Embryonic facial prominence (tissue), 1 donor: ENCODE data around the gene MYO1C.

Experiments
- DNase-seq: peaks from one replicate; pipeline ENCODE4 v3.0.0-alpha.2; 2016; ENCODE audit errors: extremely low spot score

MYO1C gene

DNA sequence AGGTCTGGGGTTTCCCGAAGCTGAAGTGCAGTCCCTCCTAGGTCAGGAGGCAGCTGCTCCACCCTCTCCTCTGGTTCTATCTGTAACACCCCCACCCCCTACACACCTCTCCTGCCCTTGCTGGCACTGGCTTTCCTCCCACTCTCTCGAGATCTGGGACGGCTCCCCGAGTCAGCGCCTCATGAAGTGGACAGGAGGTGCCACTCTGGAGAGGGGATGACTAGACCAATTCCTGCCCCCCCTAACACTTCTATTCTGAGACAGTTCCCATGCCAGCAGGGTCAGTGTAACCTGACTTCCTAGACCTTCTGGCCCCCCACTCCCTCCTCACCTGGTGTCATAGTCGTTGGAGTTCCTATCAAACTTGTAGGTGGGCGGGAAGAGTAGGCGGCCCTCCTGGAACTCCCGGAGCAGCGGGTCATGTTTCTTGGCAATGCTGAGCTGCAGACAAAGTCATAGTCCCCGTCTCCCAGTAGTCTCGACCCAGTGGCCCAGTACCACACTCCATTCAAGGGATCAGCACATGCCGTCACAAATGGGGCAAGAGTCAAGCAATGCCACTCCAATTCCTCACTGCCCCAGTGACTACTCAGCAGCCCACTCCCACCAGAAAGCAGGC lies 14.3 kb upstream of the MYO1C start:
- DNase-seq, result no peak

DNA sequence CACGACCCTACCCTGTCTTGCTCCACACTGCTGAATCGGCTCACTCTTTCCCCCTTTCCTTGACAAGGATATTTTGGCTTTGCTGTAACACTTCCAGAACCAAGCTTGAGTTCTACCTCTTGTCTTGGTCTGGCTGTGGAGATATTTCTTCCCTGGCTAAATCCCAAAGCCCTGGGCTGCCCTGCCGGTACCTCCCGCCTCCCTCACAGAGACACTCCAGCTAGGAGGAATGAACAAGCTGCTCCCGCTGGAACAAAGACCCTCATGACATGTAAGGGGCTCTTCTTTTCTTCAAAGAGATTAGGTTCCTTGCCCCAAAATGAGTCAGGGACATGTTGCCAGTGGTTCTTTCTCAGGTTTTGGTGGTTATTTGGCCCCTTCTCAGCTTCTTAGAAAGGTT lies 13.1 kb upstream of the MYO1C start:
- no peak for DNase-seq

DNA sequence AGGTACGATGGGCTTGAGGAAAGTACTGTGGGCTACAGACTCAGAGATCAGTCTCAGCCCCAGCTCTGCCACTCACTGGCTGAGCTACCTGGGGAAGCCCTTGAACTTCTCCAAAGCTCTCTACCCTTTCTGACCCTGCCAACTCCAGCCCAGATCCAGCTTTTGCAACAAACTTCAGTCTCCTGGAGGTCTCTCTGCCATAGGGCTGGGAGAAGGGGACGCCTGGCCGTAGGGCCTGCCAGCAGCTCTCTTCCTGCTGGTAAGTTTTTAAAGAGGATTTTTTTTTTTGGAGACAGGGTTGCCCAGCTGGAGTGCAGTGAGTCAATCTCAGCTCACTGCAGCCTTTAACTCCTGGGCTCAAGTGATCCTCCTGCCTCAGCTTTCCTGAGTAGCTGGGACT lies 12.4 kb upstream of the MYO1C start:
- DNase-seq, result no peak

DNA sequence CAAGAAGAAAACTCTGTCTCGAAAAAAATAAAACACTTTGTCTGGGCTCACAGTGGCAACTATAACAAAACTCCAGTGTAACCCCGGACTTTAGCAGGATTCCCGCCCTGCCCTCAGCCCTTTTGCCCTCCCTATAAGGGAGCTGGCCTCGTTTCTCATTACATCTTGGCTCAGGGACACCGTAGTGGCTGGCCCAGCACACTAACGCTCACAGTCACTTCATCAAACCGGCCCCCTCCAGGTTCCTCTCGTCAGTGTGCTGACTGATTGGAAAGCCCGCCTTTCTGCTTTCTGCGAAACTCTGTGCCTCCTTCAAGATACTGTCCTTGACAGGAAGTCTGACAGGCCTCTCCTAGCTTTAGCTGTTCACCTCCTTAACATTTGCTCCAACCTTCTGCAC lies 11.2 kb upstream of the MYO1C start:
- no peak for DNase-seq

DNA sequence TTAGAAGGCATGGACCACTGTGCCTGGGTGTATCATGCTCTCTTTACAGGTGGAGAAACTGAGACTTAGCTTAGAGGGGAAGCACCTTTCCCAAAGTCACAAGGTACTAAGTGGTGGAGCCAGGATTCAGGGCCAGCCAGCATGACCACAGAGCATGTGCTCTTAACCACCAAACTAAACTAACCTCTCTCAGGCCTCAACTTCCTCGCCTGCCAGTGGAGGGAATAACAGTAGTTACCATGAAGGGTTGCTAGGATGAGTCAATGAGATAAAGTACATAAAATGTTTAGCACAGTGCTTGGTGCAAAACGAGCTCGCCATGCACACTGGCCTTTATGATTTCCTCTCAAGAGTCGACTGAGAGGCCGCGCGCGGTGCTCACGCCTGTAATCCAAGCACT lies 6.4 kb upstream of the MYO1C start:
- DNase-seq, result no peak

DNA sequence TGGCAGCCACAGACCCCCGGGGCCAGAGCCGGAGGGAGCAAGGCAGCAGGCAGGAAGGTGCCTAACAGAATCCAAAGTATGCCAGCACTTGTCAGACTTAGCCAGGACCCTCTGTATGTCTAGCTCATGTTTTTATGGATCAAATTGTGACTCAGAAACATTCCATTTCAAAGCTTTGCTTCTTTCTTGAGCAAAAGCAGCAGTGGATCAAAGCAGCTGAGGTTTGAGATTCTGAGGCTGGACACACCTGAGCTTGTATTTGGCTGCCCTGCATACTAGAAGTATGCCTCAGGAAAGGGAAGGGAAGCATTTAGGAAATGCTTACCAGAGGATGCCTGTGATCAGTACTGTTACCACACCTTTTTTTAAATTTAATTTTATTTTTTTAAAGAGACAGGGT lies 5.7 kb upstream of the MYO1C start:
- DNase-seq, result no peak

DNA sequence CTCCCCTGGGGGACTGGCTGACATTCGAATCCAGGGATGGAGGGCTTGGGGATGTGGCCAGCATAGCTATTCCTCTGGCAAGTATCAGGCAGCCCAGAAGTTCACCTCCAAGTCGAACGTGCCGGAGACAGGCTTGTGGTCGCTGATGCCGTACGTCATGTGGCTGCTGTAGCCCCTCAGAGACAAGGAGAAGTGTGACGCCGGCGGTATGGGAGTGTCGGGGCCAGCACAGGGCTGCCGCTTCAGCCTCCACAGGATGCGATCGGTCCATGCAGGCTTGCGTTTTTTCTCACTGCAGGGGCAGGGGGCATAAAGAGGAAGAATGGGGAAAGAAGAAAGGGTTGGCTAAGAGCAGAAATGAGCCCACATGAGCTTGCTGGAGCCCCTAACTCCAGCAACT lies 5.3 kb upstream of the MYO1C start:
- no peak for DNase-seq

DNA sequence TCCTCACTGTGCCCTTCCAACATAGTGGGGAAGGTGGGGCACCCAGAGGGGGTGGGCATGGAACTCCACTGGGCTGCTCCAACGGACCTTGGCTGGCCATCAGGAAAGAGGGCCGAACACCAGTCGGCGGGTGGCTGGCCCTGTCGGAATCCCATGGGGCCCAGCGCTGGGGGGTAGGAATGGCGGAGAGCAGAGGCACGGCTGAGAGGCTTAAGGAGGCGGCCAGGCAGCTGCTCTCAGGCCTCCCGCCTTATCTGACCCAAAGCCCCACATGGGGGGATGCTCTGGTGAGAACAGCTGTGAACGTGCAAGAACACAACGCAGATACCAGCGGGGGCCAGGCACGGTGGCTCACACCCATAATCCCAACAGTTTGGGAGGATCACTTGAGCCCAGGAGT lies 4.4 kb upstream of the MYO1C start:
- no peak for DNase-seq

DNA sequence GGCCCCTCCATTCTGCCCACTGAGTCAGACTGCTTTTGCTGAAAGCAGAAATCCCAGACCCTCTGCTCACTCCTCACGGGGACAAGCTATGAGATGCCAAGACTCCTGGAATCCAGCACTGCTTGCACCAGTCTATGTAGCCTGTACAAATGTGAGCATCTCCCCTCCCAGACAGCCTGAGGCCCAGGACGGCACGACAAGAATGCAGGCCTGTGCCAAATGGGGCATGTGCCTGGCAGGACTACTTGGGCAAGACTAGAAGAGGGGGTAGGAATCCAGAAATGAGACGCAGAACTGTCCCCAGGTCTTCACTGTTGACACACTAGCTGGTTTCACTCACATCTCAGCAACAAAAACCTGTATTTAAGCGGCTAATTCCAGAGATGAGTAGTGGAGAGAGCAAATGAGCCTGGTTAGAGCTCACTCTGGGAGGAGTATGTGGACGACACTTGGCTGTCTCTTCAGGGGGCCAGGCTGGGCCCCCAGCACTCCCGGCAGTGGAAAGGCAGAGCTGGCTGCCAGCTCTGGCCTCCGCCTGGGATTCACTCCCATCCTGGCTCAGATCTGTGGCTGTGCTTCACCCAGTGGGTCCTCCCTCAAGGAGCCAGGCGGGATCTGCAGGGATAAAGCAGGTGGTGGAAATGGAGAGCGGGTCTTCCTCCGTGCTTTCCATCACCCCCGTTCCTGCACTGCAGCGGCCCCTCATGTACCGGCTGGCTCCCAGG lies 2.9 kb upstream of the MYO1C start:
- DNase-seq, result no peak

DNA sequence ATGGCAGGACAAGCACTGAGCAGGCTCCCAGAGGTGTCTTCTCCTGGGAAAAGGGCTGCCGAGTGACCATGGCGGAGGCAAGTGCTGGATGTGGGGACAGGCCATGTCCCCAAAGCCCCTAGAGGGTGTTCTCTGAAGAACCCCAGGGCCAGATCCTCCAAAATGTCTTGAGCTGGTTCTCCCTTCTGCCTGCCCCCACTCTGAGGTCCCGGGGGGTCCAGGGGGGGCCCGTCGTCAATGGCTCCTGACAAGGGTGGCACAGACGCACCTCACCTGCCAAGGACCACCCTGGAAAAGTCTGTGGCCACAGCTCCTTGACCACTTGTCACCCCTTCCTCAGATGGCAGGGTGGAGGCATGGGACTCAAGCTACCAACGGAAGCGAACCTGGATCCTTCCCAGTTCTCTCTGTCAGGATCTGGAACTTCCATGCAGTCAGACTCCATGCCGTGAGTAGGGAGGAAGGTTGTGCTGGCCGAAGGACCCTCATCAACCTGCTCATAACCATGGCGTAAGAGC lies 2.3 kb upstream of the MYO1C start:
- no peak for DNase-seq

DNA sequence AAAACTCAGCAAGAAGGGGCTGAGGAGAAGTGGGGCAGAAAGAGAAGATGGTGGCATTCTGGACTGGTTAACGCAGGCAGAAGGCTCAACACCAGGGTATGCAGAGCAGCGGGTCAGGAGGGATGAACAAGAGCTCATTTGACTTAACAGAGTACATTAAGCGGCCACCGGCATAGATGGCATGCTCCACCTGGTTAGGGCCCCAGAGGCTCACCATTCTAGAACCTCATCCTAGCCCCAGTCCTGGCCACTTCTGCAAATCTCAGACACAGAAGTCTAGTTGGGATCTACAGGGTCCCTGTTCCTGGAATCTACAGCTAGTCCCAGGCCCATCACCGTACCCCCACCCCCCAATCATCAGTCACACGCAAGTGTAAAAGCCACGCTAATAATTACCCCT lies 1.7 kb upstream of the MYO1C start:
- no peak for DNase-seq

DNA sequence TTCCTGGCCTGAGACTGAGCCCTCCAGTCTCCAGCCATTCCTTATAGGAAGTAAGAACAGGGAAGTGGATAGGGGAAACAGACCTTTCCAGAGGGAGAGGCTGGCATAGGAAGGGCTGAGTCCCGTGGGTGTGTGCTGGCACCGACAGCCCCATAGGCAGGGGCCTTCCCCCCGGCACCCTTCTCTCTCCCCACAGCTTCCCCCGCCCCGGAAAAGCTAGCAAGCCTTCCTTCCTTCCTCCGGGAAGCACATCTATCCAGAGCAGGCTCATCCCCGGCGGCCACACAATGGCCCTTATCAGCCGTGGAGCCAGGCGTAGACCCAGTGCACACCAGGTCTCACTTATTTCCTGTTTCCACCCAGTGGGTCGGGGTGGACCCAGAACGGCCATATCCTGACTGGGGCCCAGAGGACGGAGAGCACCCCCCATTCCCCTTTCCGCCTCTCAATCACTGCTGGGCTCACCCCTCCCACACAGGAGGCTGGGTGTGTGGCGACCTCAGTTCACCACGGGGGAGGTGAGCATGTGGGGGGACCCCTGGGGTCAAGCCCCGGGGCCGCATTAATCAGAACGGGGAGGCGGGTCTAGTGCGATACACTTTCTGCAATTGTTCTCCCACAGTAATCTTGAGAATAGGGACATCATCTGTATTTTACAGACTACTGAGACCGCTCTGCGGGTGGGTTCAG lies 950 bp upstream of the MYO1C start:
- no peak for DNase-seq

DNA sequence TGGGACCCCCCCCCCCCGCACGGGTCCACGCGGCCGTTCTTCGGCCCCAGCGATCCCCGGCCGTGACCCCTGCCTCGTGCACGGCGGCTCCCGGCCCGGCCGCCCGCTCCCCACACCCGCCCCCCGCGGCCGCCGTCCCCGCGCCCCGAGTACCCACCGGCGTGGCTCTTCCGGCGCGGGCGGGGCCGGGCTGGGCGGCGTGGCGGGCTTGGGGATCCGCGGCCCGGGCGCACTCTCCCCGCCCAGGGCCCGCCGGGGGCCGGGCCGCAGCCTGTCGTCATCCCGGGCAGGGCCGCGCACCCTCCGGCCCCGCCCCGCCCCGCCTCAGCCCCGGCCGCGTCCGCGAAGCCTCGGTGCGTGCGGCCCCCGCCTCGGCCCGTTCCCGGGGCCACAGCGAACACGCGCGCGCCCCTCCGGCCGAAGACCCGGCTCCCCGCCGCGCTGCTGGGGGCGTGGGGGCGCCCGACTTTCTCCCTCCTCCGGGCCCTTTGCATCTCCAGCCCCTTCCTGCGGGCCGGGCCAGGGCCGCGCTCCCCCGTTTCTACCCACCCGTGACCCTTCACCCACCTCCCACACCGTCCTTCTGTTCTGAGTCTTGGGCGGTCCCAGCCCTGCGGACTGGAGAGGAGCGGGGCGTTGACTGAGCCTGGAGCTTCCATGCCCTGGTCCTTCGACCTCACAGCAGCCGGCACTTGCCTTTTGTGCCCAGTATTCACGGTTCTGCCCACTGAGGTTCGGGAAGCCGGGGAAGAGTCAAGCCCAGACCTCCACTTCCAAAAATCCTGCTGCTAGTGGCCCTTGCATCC lies 840 bp downstream of the MYO1C start:
- DNase-seq, result no peak

DNA sequence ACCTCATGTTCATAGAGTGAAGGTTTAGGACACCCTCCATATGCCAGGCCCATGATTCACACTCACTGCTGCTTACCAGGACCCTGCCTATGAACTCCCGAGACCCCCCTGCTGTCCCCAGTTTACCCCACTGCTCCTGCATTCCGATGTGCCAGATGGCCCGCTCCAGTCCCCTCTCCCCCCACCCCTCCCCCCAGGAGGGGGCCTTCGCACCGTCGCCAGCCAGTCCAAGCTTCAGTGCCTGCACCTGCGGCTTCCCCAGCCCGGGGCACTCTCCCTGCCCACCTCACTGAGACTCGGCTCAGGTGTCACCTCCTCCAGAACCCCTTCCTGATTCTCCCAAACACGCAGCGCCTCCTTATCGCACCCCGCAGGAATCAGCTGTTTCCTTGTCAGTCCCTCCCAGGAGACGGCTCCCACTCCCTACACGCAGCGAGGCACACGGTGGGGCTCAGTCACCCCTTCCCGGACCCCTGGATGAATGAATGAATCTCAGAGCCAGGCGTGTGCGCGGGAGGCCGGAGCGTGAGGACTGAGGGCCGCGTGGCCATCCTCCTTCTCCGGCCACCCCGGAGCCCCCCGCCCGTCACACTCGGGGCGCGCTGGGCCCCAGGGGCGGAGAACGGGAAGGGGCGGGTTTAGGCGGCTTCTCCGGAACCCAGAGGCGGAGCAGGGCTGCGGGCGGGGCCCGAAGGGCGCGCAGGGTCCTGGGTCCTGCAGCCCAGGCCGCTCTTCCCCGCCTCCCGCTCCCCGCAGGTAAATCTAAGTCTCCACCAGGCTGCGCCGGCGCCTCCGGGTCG lies 1.6 kb downstream of the MYO1C start:
- no peak for DNase-seq

DNA sequence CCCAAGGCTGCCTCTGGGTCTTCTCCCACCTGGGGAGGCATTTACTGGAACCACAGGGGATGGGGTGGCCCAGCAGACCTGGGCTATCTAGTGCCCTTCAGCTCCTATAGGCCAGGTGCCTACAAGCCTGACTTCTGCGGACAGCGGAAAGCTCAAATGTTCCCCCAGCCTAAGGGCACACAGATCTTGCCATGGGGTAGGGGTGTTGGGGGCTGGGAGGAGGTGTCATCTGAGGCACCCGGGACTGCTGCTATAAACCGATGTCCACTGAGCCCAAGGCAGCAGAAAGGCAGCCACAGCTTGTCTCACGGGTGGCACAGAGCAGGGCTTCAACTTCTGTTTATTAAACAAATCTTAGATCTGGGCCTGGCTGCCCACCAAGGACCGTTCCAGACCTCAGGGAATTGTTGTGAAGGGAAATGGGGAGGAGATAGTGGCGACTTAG lies 3.6 kb downstream of the MYO1C start:
- no peak for DNase-seq

DNA sequence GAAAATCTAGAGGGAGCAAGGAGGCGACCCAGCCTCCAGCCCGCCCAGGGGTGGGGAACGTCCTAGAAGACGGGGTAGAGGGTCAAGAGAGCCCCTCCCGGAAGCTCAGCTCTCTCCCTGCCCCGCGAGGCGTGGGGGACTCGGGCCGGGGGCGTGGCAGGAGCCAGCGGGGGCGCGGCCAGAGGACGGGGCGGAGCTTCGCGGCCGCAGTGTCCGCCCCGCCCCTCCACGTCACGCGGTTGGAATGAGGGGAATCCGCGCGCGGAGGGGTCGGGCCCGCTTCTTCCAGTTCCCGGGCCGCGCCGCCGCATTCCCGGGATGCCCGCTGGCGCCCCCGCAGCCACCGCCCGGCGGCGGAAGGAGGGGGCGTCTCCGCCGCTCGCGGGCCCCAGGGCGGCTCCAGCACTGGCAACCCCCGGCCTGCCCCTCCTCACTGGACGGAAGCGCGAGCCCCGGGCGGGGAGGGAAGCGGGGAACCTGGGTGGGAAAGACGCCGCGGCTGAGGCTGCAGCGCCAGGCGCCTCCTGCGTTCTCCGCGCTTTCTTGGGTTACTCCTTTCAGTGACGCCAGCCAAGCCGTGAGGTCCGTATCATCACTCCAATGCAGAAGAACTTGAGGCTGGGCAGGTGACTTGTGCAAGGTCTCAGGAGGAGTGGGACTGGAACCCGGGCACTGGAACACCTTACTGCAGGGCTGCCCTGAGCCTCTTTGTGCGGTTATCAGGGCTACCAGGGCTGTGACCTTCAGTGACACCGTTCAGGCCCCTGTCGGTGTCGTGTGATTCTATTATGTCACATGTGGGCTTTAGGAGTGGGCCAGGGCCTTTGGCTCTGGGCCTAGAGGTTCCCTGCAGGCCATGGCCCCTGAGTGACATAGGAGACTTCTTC lies 4.3 kb downstream of the MYO1C start:
- DNase-seq, result peak; percentile 83

DNA sequence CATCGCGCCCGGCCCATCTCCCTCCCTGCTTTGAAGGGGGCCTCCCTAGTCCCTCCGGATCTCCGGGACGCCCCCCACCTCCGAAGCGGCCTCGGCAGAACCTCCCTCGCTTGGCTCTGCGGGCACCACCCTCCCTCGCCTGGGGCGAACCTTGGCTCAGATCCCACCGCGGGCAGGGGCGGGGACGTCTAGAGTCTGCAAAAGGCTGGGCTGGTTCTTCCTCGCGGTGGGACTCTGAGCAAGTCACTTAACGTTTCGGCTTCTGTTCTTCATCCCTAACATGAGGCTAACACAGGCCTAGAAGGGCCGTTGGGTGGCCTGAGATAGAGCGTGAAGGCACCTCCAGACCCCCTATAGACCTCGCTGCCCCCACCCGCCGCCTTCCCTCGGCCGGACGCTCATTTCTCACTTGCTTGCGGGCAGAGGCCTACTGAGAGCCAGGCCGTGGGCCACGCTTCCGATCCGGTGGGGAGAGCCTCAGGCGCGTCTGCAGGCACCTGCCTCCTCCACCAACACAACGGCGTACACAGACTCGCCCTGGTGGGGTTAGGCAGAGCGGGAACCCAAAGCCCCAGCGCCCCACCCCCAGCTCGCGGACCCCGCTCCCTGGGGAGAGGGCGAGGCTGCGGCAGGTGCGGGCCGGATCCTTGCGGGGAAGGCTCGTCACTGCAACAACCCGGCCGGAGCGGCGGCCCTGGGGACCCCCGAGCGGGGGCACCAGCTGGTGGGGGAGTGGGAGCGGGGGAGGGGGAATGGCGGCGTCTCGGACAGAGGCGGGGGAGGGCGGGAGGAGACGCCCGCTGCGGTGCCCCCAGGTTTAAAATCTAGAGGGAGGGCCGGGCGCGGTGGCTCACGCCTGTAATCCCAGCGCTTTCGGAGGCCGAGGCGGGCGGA lies 5.4 kb downstream of the MYO1C start:
- DNase-seq, result peak; percentile 43

DNA sequence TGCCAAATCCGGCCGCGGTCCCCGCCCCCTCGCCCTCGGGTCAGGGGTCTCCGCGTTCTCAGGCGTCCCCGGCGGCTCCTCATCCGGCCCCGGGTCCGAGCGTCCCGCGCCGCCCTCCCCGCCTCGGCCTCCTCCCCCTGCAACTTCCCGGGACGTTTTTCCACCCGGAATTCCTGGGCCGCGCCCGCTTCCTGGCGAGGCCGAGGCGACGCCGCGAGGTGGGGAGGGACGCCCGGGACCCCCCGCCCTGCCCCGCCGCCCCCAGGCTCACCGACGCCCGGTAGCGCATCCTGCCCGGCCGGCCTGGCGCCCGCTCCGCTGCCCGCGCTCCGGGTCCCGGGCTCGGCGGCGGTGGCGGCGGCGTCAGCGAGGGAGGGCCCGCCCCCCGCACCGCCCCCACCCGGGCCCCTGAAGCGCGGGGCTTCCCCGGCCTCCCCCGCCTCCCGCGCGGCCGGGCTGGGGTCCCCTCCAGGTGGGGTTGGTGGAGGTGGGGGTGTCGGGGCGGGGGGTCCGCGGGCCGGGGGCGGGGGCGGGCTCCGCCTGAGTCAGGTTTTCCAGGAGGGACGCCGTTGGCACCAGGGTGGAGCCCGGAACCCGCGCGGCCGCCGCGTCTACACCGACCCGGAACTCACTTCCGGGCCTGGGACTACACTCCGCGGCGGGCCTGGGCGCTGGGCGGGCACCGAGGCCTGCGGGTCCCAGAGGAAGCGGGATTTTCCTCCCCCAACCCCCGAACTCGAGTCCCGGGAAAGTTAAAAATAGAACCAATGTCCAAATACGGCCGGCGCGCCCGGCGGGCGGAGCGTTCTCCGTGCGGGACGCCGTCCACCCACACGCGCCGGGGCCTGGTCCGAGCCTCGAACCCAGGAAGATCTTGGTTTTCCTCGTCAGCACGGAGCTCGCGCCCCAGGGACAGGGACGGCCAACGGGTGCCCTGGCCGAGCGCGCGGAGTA lies 6.8 kb downstream of the MYO1C start:
- DNase-seq, result no peak
